OCI-LY7 (cell line): ENCODE data around the gene SEC24D.

Experiments
- EZH2phosphoT487 ChIP-seq: fragments of 200-600 bp; sonication (generic); IDR thresholded peaks from 2 replicates; pipeline ENCODE4 v1.6.1; 2018; ENCODE audit warnings: low read depth, borderline replicate concordance, mild to moderate bottlenecking, mixed run types, antibody characterized with exemption, low read length, moderate library complexity, mixed read lengths
- TF ChIP-seq, protein P1 (sequence below): fragments of 200-600 bp; sonication (generic); conservative IDR thresholded peaks from 2 replicates; pipeline ENCODE4 v1.5.1; 2014; ENCODE audit warnings: mild to moderate bottlenecking, antibody characterized with exemption, low read length, moderate library complexity, mixed read lengths

DNA sequence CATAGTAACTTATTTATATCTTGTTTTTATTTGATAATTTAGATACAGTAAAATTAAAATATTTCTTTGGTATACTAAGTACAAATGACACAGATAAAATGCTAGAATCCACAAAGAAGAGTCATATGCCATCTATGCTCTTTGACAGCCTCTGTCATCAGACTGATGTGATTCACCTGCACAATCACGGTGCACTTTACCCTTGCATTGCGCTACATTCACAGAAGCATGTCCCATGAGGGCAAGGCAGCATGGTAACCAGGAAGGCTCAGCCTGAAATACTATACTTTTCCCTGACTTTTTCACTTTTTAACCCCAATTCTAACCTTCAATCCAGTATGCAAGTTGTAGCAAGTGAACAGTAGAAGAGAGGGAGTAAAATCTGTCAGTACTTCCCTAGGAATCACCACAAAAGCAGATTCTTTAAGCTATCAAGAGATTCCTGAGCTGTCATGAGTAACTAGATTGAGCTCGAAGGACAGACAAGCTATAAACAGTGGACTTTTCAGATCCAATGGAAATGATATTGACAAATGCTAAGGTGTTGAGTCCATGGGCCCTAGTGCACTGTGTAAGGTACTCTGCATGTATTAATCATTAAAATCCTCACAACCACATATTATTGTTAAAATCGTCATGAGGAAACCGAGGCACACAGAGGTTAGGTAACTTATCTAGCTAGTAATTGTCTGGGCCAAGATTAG lies 14.2 kb downstream of the SEC24D start:
- TF ChIP-seq, protein P1, sequence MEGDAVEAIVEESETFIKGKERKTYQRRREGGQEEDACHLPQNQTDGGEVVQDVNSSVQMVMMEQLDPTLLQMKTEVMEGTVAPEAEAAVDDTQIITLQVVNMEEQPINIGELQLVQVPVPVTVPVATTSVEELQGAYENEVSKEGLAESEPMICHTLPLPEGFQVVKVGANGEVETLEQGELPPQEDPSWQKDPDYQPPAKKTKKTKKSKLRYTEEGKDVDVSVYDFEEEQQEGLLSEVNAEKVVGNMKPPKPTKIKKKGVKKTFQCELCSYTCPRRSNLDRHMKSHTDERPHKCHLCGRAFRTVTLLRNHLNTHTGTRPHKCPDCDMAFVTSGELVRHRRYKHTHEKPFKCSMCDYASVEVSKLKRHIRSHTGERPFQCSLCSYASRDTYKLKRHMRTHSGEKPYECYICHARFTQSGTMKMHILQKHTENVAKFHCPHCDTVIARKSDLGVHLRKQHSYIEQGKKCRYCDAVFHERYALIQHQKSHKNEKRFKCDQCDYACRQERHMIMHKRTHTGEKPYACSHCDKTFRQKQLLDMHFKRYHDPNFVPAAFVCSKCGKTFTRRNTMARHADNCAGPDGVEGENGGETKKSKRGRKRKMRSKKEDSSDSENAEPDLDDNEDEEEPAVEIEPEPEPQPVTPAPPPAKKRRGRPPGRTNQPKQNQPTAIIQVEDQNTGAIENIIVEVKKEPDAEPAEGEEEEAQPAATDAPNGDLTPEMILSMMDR = no peak
- no peak for TF ChIP-seq EZH2phosphoT487
